Activated naive CD8-positive, alpha-beta T cell treated with anti-CD3 and anti-CD28 coated beads, Interleukin-2, amount 50 U/mL, for 16 hours (primary cell): ENCODE data around the gene MRGPRG.

Source experiments
- DNase-seq: peaks from one replicate; pipeline ENCODE4 v3.0.0-alpha.2; 2020; ENCODE audit warnings: low read depth, low spot score

Gene MRGPRG

DNA sequence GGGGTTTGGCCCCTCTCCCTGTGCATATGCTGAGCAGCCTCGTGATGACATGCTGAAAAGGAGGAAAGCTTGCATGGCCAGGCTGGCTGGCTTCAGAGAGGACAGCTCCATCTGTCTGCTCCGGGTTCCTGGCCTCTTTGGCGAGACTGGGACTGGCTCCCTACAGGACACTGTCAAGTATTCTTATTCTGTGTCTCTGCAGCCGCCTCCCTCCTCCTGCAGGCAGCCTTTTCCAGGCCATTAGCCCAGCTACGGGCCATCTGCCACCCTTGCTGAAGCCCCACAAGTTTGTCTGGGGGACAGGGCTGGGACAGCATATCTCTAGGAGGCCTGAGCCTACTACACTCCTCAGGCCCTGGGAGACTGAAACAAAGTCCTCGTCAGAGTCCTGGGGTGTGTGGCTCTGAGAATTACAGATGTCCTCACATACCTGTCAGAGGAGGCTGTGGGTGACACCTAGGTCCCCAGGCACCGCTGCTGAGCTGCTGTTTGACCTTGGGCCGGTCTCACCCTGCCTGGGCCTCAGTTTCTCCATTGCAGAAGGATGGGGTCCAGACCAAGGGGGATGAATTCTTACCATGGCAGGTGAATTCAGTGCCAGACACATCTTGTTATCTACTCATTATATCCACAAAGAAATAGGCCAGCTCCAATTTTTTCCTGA, 11.0 kb downstream of the MRGPRG start:
- DNase-seq = no peak

DNA sequence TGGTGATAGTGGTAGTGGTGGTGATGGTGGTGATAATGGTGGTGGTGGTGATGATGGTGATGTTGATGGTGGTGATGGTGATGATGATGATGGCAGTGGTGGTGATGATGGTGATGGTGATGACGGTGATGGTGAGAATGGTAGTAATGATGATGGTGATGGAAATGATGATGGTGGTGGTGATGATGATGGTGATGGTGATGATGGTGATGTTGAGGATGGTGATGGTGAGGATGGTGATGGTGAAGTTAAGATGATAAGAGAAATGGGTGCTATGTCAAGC, 11.8 kb downstream of the MRGPRG start:
- no peak for DNase-seq

GRCh38 chr11:3206156-3206921, 12.3 kb downstream of the MRGPRG start:
- no peak for DNase-seq

DNA sequence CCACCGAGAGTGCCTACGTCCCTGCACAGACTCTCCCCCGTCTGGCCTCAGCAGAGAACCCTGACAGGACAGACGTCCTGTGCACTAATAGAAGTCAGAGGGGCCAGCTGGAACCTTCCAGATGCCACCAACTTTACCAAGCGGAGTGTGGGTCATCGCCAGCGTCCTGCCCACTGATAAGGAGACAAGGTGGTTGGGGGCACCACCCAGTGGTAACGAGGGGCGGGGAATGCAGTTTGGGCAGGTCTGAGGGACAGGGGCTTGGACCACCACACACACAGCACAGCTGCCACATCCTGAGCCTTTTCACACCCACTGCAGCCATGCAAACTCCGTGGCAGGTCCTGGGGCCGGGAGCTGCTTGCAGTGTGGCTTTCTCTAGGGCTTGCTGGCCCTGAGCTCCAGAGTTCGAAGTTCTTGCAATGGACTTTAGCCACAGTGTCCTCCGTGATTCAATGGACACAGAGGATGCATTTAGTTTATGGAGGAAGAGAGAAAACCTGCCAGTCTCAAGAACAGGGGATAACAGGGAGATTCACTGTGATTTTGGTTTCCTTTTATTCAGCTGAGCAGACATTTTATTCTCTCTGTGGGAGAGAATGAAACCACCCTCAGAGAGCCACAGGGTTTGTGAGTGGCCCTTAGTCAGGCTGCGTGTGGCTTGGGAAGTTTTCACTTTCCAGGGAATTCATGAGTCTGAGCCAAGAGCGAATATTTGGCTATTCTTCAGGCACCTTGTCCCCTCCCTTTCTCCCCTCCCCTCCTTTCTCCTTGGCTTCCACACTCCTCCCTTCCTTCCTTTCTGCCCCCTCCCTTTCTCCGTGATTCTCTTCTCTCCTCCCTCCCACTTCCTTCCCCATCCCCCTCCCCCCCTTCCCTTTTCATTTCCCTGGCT, 13.1 kb downstream of the MRGPRG start:
- DNase-seq = no peak

- no peak for DNase-seq
Observed at GRCh38 chr11:3204141-3205015, 14.2 kb downstream of the MRGPRG start.

DNA sequence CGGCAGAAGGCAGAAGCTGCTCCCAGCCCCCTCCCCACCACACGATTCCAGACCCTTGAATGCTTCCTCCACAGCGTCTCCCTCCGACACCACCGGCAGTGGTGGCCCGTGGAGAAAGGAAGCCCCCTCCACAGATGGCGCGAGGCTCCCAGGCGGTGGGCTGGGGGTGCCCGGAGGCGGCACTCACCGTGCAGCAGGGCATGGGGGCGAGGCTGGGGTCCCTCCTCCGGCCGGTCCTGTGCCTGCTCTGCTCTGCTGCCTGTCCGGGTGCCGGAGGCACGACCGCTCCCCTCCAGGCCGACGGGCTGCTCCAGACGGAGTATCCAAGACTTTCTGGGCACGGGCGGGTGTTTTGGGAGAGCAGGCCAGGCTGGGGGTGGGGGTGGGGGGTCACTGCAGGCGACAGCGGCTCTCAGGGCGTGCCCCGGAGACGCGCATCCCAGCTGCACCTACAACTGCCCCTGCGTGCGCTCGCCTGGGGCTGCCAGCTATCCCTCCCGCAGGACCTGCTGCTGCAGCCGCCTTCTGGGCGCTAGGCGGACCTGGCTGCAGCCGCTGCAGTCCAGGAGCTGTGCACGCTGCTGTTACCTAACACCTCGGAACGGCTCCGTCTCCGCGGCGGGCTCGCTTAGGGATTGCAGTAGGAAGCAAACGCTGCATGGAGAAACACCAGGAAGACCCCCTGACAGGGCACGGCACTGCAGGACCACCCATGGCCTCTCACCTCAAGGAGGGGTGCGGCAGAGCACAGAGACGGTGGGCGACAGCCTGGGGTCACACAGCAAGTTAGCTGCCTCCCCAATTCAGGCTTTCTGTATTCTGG, 15.2 kb downstream of the MRGPRG start:
- no peak for DNase-seq

GRCh38 chr11:3202759-3203158, 15.9 kb downstream of the MRGPRG start:
- DNase-seq = no peak

GRCh38 chr11:3202305-3202704, 16.3 kb downstream of the MRGPRG start:
- DNase-seq = no peak

DNA sequence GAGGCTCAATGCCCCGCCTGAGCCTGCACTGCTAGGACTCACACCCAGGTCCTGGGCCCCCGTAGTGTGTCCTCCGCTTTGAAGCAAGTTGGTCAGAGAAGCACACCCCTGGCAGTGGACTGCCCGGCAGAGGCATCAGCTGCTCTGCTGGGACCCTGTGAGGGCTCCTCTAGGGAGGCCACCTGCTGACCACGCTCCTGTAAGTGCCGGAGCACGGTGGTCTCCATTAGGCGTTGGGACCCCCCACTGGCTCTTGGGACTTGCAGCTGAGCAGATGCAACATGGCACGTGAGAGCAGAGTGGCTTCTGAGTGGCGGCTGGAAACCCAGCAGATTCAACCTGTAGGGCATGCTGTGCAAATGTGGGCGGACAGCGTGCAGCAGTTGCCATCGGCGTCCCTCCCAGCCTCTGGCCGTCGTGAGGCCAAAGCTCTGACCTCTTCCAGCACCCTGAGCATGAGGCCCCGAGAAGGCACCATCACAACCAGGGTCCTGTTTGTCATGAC, 16.9 kb downstream of the MRGPRG start:
- no peak for DNase-seq

DNA sequence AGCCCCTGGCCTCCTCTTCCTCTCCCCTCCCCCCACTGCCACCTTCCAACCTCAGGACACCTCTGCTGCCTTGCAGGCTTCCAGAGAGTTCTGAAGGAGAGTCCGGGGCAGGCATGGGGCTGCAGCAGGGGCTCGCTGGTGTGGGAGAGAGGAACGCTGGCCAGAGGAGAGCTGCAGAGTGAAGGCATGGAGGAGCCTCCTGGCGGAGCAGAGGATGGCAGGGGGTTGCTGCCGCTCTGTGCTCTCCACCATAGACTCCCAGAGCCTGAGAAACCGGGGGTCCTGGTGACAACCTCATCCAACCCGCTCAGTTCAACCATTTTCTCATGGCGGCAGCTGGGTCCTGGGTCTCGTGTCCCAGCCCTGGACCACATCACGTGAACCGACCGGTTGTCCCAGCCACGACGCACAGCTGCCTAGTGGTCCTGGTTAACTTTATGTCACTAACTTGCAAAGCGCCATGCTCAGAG, 17.5 kb downstream of the MRGPRG start:
- no peak for DNase-seq

DNA sequence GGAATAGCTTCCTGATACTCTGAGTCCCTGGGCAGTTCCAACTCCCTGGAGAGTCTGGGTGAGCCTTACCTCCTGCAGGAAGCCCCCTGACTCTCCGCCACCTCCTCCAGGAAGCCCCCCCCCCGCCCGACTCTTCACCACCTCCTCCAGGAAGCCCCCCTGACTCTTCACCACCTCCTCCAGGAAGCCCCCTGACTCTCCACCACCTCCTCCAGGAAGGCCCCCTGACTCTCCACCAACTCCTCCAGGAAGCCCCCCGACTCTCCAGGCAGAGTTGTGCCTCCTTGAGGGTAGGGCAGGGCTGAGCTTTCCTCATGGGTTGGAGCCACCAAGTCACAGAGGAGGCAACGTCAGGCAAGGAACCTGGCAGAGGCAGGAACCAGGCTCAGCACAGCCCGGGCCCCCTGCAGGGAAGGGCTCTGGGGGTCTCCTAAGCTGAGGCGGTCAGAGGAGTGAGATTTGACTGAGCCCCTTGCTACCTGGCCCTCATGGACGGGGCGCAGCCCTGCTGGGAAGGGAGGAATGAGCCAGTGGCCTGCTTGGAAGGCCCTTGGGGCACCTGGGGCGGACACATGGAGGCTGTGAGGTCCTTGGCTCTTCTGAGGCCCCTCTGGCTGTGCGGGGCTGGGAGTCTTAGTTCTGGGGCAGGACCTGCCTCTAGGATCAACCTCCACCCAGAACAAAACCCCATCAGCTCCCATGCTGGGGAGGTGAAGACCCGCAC, 18.1 kb downstream of the MRGPRG start:
- no peak for DNase-seq

- no peak for DNase-seq
Observed at GRCh38 chr11:3199537-3200295, 18.9 kb downstream of the MRGPRG start.

- DNase-seq = no peak
Observed at GRCh38 chr11:3198815-3199214, 19.8 kb downstream of the MRGPRG start.

GRCh38 chr11:3197878-3198528, 20.6 kb downstream of the MRGPRG start:
- DNase-seq = no peak

DNA sequence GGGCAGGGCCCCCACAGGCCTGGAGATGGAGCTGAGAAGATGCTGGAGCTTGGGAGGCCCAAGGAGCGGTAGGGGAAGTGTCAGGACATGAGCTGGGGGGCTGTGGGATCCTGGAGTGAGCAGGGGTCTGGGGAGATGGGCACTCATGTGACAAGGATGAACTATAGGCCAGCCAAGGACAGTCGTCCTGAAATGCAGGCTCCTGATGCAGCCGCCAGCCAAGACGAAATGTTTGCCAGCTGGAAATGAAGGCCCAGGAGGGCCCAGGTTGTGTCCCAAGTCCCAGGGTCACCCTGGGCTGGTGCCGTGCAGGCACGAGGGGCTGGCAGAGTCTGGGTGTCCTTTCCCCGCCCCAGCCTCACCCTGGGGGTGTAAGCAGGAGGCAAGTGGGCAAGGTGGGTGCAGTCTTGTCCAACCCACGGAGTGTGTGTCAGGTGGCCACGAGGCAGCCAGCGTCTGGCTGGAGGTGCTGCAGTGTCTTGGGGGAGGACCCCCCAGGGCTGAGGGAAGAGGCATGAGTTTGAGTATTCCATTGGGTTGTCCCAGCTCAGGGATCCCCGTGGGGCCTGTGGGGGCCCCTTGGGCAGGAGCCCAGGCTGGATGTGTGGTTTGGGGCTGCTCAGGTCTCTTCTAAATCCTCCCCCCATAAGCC, 21.4 kb downstream of the MRGPRG start:
- no peak for DNase-seq

GRCh38 chr11:3196161-3197043, 22.2 kb downstream of the MRGPRG start:
- no peak for DNase-seq
